ENCODE measurements around the gene COL19A1.

COL19A1 gene

GRCh38 chr6:70072540-70073179 is 206.3 kb downstream of the COL19A1 start:
- no peak for DNase-seq

GRCh38 chr6:70073637-70074036 is 207.3 kb downstream of the COL19A1 start:
- DNase-seq, result no peak

GRCh38 chr6:70079241-70079640 is 212.9 kb downstream of the COL19A1 start:
- no peak for DNase-seq

GRCh38 chr6:70080443-70081070 is 214.2 kb downstream of the COL19A1 start:
- DNase-seq, result no peak

GRCh38 chr6:70082830-70083229 is 216.5 kb downstream of the COL19A1 start:
- DNase-seq, result no peak

- no peak for DNase-seq
Measured at GRCh38 chr6:70086806-70087205, 220.4 kb downstream of the COL19A1 start.

GRCh38 chr6:70094156-70094555 is 227.8 kb downstream of the COL19A1 start:
- no peak for DNase-seq

GRCh38 chr6:70099732-70100131 is 233.4 kb downstream of the COL19A1 start:
- DNase-seq, result no peak

- no peak for DNase-seq
Measured at GRCh38 chr6:70103798-70104197, 237.4 kb downstream of the COL19A1 start.

- DNase-seq, result peak; percentile 48
Measured at GRCh38 chr6:70107852-70108629, 241.7 kb downstream of the COL19A1 start.

GRCh38 chr6:70110126-70111022 is 244.0 kb downstream of the COL19A1 start:
- peak; percentile 13 for DNase-seq

- no peak for DNase-seq
Measured at GRCh38 chr6:70111737-70112136, 245.4 kb downstream of the COL19A1 start.

GRCh38 chr6:70112716-70113115 is 246.4 kb downstream of the COL19A1 start:
- no peak for DNase-seq

GRCh38 chr6:70113171-70113570 is 246.8 kb downstream of the COL19A1 start:
- no peak for DNase-seq

- no peak for DNase-seq
Measured at GRCh38 chr6:70118670-70119069, 252.3 kb downstream of the COL19A1 start.

GRCh38 chr6:70119218-70119835 is 253.0 kb downstream of the COL19A1 start:
- DNase-seq, result no peak

- DNase-seq, result no peak
Measured at GRCh38 chr6:70124443-70124842, 258.1 kb downstream of the COL19A1 start.

- DNase-seq, result peak; percentile 51
Measured at GRCh38 chr6:70124882-70125545, 258.7 kb downstream of the COL19A1 start.

GRCh38 chr6:70125602-70126001 is 259.2 kb downstream of the COL19A1 start:
- no peak for DNase-seq

GRCh38 chr6:70129341-70129740 is 263.0 kb downstream of the COL19A1 start:
- no peak for DNase-seq

- DNase-seq, result no peak
Measured at GRCh38 chr6:70130865-70131264, 264.5 kb downstream of the COL19A1 start.

- no peak for DNase-seq
Measured at GRCh38 chr6:70131528-70131927, 265.2 kb downstream of the COL19A1 start.
